Inferior parietal cortex (tissue), 1 donor: ENCODE results near the gene VAMP1.
A peak's percentile ranks its signal among the peaks of the same experiment; 100 is the strongest.
"Not testable (repeated sequence)": the region's sequence is repeated elsewhere in the genome, so short reads cannot be mapped to it uniquely, and the experiment has no call there.

Experiments
- DNase-seq: peaks from one replicate; pipeline ENCODE4 v3.0.0-alpha.2; 2016; ENCODE audit errors: extremely low spot score

Gene VAMP1

DNA sequence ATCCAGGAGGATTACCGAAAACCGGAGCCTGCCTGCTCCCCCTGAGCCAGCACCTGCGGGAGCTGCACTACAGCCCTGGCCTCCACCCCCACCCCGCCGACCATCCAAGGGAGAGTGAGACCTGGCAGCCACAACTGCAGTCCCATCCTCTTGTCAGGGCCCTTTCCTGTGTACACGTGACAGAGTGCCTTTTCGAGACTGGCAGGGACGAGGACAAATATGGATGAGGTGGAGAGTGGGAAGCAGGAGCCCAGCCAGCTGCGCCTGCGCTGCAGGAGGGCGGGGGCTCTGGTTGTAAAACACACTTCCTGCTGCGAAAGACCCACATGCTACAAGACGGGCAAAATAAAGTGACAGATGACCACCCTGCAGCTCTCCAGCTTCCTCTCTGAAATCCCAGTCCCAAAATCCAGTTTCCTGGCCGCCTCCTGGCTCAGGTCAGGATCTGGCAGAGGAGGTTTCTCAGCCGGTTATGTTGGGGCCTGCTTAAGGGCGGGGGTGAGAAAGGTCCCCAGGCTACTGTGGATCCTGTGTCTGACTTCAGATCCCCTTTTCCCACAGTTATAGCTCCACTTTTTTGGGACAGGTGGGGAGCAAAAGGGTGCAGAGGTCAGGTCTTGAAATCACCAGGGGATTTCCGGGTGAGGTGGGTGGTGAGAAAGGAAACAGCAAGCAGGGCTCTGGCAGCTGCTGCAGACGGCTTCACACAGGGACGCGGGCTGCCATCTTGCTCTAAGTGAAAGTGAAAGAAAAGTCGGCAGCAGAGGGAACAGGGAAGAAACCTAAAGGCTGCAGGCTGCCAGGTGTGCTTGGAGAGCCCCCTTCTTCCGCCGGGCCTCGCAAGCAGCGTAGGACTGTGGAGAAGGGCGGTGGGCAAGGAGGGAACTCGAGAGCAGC, 18.9 kb downstream of the VAMP1 start, which contains the start of gene TAPBPL:
TSS of gene TAPBPL (plus strand) at position 695 of the 897 bp plus-strand sequence. CDS start 207 bp downstream, outside the sequence.
- DNase-seq, result peak; percentile 88

GRCh38 chr12:6450869-6451347, 19.6 kb downstream of the VAMP1 start:
- DNase-seq, result no peak

- DNase-seq, result no peak
These were observed 20.2 kb downstream of the VAMP1 start for GRCh38 chr12:6450091-6450868.

- DNase-seq, result no peak
These were observed 25.5 kb downstream of the VAMP1 start, which contains the start of gene CD27 for GRCh38 chr12:6444704-6445688. TSS of gene CD27 (plus strand) at chr12:6444955. CDS start at chr12:6445096, 141 bp downstream.

DNA sequence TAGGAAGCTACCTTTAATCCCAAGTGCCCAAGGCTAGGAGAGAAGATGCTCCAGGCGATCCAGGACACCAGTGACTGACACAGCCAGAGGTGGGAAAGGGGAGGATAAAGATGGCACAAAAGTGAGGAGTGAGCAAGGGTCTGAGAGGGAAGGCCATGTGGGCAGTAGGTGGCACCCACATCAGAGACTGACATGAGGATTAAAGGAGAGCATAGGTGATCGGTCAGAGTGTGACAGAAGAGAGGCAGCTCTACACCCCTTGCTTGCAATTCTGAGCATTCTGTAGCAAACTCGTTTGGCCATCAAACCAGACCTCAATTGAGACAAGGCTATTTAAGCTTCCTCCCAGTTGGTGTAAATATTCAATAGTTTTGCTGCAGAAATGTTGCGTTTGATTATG, 26.4 kb downstream of the VAMP1 start:
- DNase-seq, result no peak

DNA sequence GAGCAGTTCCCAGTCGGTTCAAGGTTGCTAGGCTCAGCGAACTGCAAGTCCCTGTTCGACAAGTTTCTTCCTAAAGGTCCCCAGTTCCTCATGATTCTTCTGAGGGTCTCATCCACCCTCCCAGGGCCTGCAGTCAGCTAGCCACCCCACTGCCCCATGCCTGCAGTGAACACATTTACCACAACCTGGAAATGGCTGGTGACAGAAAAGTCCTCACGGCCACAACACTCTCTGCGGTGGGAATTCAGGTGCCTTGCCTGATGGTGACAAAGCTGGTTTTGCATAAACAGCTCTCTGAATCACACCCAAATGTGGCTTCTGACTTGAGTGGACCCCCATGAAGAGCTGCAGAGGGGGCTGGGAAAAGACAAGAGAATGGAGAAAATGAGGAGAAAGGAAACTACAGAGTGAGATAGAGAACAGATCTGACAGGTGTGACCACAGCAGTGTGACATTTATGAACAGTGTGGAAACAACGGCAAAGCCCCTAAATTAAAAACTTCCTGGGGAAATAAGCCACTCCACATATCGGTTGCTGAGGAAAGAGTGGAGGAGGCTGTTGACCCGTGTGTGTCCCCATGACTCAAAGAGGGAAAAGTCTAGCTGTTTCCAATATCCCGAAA, 27.0 kb downstream of the VAMP1 start:
- no peak for DNase-seq

DNA sequence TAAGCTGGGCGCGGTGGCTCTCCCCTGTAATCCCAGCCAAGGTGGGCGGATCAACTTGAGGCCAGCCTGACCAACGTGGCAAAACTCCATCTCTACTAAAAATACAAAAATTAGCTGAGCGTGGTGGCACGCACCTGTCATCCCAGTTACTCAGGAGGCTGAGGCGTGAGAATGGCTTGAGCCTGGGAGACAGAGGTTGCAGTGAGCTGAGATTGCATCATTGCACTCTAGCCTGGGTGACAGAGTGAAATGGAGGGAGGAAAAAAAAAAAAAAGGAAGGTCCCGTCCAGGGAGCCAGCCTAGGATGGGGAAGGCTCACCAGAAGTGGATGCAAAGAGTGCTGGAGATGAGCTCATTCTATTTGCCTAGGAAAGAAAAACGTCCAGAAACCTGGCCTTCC, 27.6 kb downstream of the VAMP1 start:
- DNase-seq, result no peak

GRCh38 chr12:6440391-6440790, 30.1 kb downstream of the VAMP1 start:
- DNase-seq, result no peak

DNA sequence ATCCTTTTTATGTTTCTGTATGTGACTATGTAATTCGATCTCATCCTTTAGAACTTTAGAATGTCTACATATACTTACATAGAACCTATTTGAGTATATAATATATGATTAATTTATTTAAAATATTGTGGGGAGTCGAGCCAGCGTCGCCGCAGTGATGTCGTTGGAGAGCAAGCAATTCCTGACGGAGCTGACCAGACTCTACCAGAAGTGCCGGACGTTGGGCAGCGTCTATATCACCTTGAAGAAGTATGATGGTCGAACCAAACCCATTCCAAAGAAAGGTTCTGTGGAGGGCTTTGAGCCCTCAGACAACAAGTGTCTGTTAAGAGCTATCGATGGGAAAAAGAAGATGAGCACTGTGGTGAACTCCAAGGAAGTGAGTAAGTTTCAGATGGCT, 32.1 kb downstream of the VAMP1 start:
- no peak for DNase-seq

GRCh38 chr12:6437586-6437985, 32.9 kb downstream of the VAMP1 start:
- DNase-seq, result no peak

DNA sequence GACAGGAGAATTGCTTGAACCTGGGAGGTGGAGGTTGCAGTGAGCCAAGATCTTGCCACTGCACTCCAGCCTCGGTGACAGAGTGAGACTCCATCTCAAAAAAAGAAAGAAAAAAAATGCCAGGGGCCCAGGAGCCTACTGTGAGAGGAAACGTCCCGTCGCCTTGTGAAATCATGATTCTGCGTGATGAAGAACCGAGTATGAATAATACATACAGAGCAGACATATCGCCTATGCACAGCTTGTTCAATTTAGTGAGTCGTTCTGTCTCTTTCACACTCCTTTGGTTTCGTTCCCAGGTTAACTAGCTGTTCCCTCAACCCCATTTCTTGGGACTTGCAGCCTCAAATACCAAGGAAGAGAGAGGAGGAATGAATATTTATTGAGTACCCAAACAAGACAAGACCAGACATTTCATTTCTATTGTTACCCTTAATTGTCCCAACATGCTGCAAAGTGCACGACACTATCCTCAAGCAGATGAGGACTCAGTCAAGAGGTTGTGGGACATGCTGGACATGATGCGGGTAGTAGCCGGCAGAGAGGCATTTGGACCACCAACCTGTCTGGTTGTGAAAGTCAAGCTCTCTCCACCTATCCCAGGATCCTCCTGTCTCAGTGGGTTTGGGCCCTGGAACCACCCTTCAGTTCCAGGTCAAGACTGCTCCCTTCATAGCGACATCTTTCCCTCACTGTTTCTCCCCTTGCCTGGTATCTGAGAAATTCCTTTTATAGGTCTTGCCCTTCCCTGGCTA, 34.3 kb downstream of the VAMP1 start:
- DNase-seq, result no peak

GRCh38 chr12:6434205-6435140, 36.0 kb downstream of the VAMP1 start:
- no peak for DNase-seq

- no peak for DNase-seq
These were observed 37.5 kb downstream of the VAMP1 start for GRCh38 chr12:6432991-6433390.

DNA sequence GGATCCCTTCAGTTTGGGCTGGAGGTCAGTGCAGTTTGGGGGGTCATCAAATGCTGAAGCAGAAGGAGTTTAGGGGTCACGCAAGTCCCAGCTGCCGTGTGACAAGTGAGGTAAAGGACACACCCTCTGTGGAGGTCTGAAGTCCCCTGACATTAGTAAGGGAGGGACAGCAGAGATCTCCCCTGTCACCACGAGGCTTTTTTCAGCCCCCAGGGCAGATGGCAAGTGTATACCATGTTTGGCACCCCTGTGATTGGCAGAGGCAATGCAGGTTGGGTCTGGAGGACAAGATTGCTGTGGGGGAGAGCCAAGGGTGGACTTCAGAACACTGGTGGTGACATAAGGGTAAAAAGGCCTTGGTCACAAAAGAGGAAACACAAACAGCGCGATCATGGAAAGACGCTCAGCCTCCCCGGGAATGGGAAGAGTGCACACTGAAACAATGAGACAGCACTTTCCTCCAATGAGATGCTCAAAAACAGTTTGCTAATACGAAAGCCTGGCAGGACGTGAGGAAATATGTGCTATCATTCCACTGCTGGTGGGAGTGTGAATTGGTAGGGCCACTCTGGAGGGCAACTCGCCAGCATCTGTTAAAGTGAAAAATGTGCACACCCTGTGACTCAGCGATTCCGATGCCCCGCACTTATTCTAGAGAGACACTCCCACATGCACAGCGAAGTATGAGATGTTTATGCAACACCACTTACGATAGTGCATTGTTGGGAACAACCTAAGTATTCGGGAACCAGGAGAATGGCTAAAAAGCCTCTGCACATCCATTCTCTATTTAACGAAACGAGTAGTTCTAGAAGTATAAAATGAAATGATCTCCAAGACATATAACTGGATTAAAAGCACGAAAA, 40.1 kb downstream of the VAMP1 start:
- DNase-seq, result peak; percentile 71

- no peak for DNase-seq
These were observed 42.2 kb downstream of the VAMP1 start for GRCh38 chr12:6428326-6428725.

GRCh38 chr12:6427796-6428195, 42.7 kb downstream of the VAMP1 start:
- DNase-seq, result not testable (repeated sequence)

DNA sequence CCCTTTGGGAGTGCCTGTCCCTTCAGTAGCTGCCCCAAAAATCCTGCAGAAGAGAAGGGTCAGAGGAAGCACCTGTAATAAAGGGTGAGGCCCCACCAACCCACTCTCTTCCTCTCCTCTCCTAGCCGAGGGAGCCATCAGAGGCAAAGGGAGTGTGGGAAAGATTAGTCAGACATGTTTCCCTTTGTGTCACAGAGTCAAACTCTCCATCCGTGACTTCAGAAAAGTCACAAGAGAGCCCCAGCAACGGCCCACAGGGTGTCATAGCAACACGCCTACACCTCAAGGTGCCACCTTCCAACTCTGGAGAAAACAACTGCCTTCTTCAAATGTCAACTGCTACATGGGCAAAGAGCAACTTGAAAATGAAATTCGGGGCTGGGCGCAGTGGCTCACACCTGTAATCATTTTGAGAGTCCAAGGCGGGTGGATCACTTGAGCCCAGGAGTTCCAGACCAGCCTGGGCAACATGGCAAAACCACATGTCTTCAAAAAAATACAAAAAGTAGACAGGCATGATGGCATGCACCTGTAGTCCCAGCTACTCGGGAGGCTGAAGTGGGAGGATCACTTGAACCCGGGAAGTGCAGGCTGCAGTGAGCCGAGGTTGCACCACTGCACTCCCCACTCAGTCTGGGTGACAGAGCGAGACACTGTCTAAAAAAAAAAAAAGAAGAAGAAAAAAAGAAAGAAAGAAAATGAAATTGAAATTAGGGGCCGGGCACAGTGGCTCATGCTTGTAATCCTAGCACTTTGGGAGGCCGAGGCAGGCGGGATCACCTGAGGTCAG, 43.4 kb downstream of the VAMP1 start:
- DNase-seq, result no peak
